CD8-positive, alpha-beta memory T cell (primary cell): Measurements from ENCODE around the gene SAV1. TPM values are rescaled to one million over a fixed set of nuclear protein-coding genes. Genes with fewer than 3 reads are reported as not detected.
"Not testable (repeated sequence)": the region's sequence is repeated elsewhere in the genome, so short reads cannot be mapped to it uniquely, and the experiment has no call there.

Source experiments
- CTCF ChIA-PET: fragments of 350-600 bp; sonication (Branson Sonifier 250); formaldehyde crosslinking; loops from one replicate; lab custom pipeline; 2021; ENCODE audit warnings: antibody characterized with exemption; lab: Charles Lee
- POLR2A ChIA-PET: fragments of 350-600 bp; sonication (Branson Sonifier 250); formaldehyde crosslinking; loops from one replicate; lab custom pipeline; 2021; ENCODE audit warnings: antibody characterized with exemption; lab: Charles Lee
- DNase-seq, 5 donors: peaks; one replicate each; pipeline versions ENCODE4 v3.0.0 to v3.0.0-alpha.2; 2020 to 2022; ENCODE audit warnings: mixed read lengths in 1 of 5
- H3K27ac ChIP-seq: one replicate; pipeline ENCODE4 v1.7.0; 2013; ENCODE audit warnings: low read depth, mild to moderate bottlenecking, low read length, moderate library complexity
- H3K27me3 ChIP-seq: 2 replicates; pipeline ENCODE4 v1.7.0; 2013; ENCODE audit warnings: low read length, mild to moderate bottlenecking; ENCODE audit not compliant: insufficient read depth, poor library complexity, severe bottlenecking
- H3K36me3 ChIP-seq: 2 replicates; pipeline ENCODE4 v1.7.0; 2013; ENCODE audit warnings: mild to moderate bottlenecking, low read length, moderate library complexity; ENCODE audit not compliant: insufficient read depth
- H3K4me1 ChIP-seq: 2 replicates; pipeline ENCODE4 v1.7.0; 2013; ENCODE audit warnings: mild to moderate bottlenecking, low read length, moderate library complexity; ENCODE audit not compliant: insufficient read depth
- H3K4me3 ChIP-seq: 2 replicates; pipeline ENCODE4 v1.7.0; 2013; ENCODE audit warnings: mild to moderate bottlenecking, low read length
- H3K9me3 ChIP-seq: 2 replicates; pipeline ENCODE4 v1.7.0; 2013; ENCODE audit warnings: mild to moderate bottlenecking, low read length
- H3K27ac Mint-ChIP-seq, 8 donors: one replicate each; pipeline ENCODE4 v1.8.0; 2020 to 2021; ENCODE audit warnings: mixed read lengths in 8 of 8, mild to moderate bottlenecking in 6 of 8, inconsistent platforms in 3 of 8, moderate library complexity in 3 of 8
- H3K27me3 Mint-ChIP-seq, 2 donors: one replicate each; pipeline ENCODE4 v1.8.0; 2020 to 2021; ENCODE audit warnings: mixed read lengths in 2 of 2, mild to moderate bottlenecking in 1 of 2, moderate library complexity in 1 of 2
- H3K36me3 Mint-ChIP-seq, 3 donors: one replicate each; pipeline ENCODE4 v1.8.0; 2020 to 2021; ENCODE audit warnings: mixed read lengths in 3 of 3, inconsistent platforms in 1 of 3, mild to moderate bottlenecking in 1 of 3
- H3K4me1 Mint-ChIP-seq, 3 donors: one replicate each; pipeline ENCODE4 v1.8.0; 2020 to 2021; ENCODE audit warnings: mixed read lengths in 3 of 3, inconsistent platforms in 1 of 3, mild to moderate bottlenecking in 1 of 3
- H3K4me3 Mint-ChIP-seq, 7 donors: one replicate each; pipeline ENCODE4 v1.8.0; 2020 to 2021; ENCODE audit warnings: mixed read lengths in 7 of 7, mild to moderate bottlenecking in 6 of 7, moderate library complexity in 4 of 7, inconsistent platforms in 2 of 7
- H3K9me3 Mint-ChIP-seq, 5 donors: one replicate each; pipeline ENCODE4 v1.8.0; 2020 to 2022; ENCODE audit warnings: mixed read lengths in 5 of 5, mild to moderate bottlenecking in 3 of 5, moderate library complexity in 2 of 5, inconsistent platforms in 1 of 5
- polyA plus RNA-seq: library from polyadenylated mRNA; unstranded; fragments of 300-500 nt; fragmentation: Illumina TruSeq; gene quantifications from one replicate; pipeline ENCODE4 v1.2.3, GENCODE V29; 2021
- total RNA-seq, 2 experiments: library from RNA; stranded (reverse); gene quantifications; one replicate each; pipeline ENCODE4 v1.2.3, GENCODE V29; 2021

The SAV1 gene
- total and polyA plus RNA-seq, 3 experiments from 2014 or later, result 12.9 to 13.9 (median 13.7) TPM

GRCh38 chr14:50670196-50670865 lies 2.2 kb upstream of the SAV1 start:
- ChIA-PET CTCF (no interaction called here), POLR2A (interaction anchor here (1.2 kb wide), 1 partner anchor 24 kb away, joined by 3 read pairs; no protein-coding TSS in a partner anchor)
- Histone ChIP-seq H3K27me3 (no peaks in the 10 kb centered on the region), H3K27ac (no peak overlapping the region), H3K4me3 (no peak overlapping the region), H3K4me1 (peaks cover 13% of the 10 kb centered on the region), H3K9me3 (no peaks in the 10 kb centered on the region), H3K36me3 (no peaks in the 10 kb centered on the region)
- H3K27ac Mint-ChIP-seq, result no peak overlapping the region
- no peaks in the 10 kb centered on the region for H3K9me3 Mint-ChIP-seq
- peaks cover 0 to 4% (median 0%) of the 10 kb centered on the region in 3 donors for H3K36me3 Mint-ChIP-seq
- no peaks in the 10 kb centered on the region for H3K27me3 Mint-ChIP-seq
- H3K4me3 Mint-ChIP-seq, result peak overlapping the region in 1 of 7 donors; percentile 50
- DNase-seq, result no peak
- peaks cover 14 to 16% (median 15%) of the 10 kb centered on the region in 3 donors for H3K4me1 Mint-ChIP-seq

GRCh38 chr14:50669441-50669986 lies 1.4 kb upstream of the SAV1 start:
- Mint-ChIP-seq H3K27me3 (no peaks in the 10 kb centered on the region), H3K4me1 (peaks cover 14 to 17% (median 16%) of the 10 kb centered on the region in 3 donors), H3K9me3 (no peaks in the 10 kb centered on the region), H3K27ac (no peak overlapping the region), H3K4me3 (no peak overlapping the region), H3K36me3 (peaks cover 0 to 7% (median 2%) of the 10 kb centered on the region in 3 donors)
- H3K4me1 ChIP-seq, result peaks cover 13% of the 10 kb centered on the region
- H3K9me3 ChIP-seq, result no peaks in the 10 kb centered on the region
- no peaks in the 10 kb centered on the region for H3K27me3 ChIP-seq
- ChIA-PET POLR2A (no interaction called here), CTCF (no interaction called here)
- H3K4me3 ChIP-seq, result no peak overlapping the region
- DNase-seq, result no peak
- no peaks in the 10 kb centered on the region for H3K36me3 ChIP-seq
- no peak overlapping the region for H3K27ac ChIP-seq

GRCh38 chr14:50668826-50669143 lies 679 bp upstream of the SAV1 start:
- POLR2A ChIA-PET, result no interaction called here
- no peaks in the 10 kb centered on the region for H3K9me3 Mint-ChIP-seq
- H3K4me3 ChIP-seq, result peak overlapping the region; percentile 71
- H3K4me1 ChIP-seq, result peaks cover 13% of the 10 kb centered on the region
- no peak for DNase-seq
- H3K27ac ChIP-seq, result no peak overlapping the region
- H3K36me3 Mint-ChIP-seq, result peaks cover 0 to 10% (median 3%) of the 10 kb centered on the region in 3 donors
- no peak overlapping the region for H3K4me3 Mint-ChIP-seq
- no peaks in the 10 kb centered on the region for H3K27me3 ChIP-seq
- H3K9me3 ChIP-seq, result no peaks in the 10 kb centered on the region
- no peak overlapping the region for H3K27ac Mint-ChIP-seq
- H3K27me3 Mint-ChIP-seq, result no peaks in the 10 kb centered on the region
- H3K36me3 ChIP-seq, result no peaks in the 10 kb centered on the region
- CTCF ChIA-PET, result no interaction called here
- peaks cover 14 to 19% (median 19%) of the 10 kb centered on the region in 3 donors for H3K4me1 Mint-ChIP-seq

- no peaks in the 10 kb centered on the region for H3K27me3 ChIP-seq
- peak in 3 of 5 donors; percentile 24 to 60 (median 48) for DNase-seq
- ChIA-PET CTCF (no interaction called here), POLR2A (no interaction called here)
- H3K4me3 ChIP-seq, result peak overlapping the region; percentile 33
- peaks cover 13% of the 10 kb centered on the region for H3K4me1 ChIP-seq
- H3K36me3 ChIP-seq, result no peaks in the 10 kb centered on the region
- Mint-ChIP-seq H3K27ac (peak overlapping the region; percentile 54 to 92 (median 86)), H3K27me3 (no peaks in the 10 kb centered on the region), H3K9me3 (no peaks in the 10 kb centered on the region), H3K4me1 (peaks cover 14 to 26% (median 26%) of the 10 kb centered on the region in 3 donors), H3K4me3 (no peak overlapping the region), H3K36me3 (peaks cover 0 to 15% (median 7%) of the 10 kb centered on the region in 3 donors)
- peak overlapping the region; percentile 34 for H3K27ac ChIP-seq
- H3K9me3 ChIP-seq, result no peaks in the 10 kb centered on the region
Measured at GRCh38 chr14:50667684-50667995, 466 bp downstream of the SAV1 start.

- peak in 4 of 5 donors; percentile 13 to 58 (median 52) for DNase-seq
Measured at GRCh38 chr14:50666772-50667683, 1.1 kb downstream of the SAV1 start.

GRCh38 chr14:50665300-50665699 lies 2.8 kb downstream of the SAV1 start:
- POLR2A ChIA-PET, CTCF ChIA-PET, DNase-seq, H3K27ac Mint-ChIP-seq, H3K9me3 ChIP-seq, H3K4me3 ChIP-seq, H3K27me3 Mint-ChIP-seq, H3K36me3 ChIP-seq, H3K27me3 ChIP-seq, H3K4me3 Mint-ChIP-seq, H3K9me3 Mint-ChIP-seq, H3K27ac ChIP-seq: not testable (repeated sequence)
- peaks cover 13% of the 10 kb centered on the region for H3K4me1 ChIP-seq
- Mint-ChIP-seq H3K36me3 (peaks cover 8 to 25% (median 12%) of the 10 kb centered on the region in 3 donors), H3K4me1 (peaks cover 14 to 35% (median 26%) of the 10 kb centered on the region in 3 donors)

More at GRCh38 chr14:50666772-50667683, 1.1 kb downstream of the SAV1 start:
- Mint-ChIP-seq H3K27me3 (no peaks in the 10 kb centered on the region), H3K9me3 (no peaks in the 10 kb centered on the region), H3K4me1 (peaks cover 14 to 26% (median 26%) of the 10 kb centered on the region in 3 donors), H3K27ac (peak overlapping the region; percentile 54 to 92 (median 86)), H3K36me3 (peaks cover 0 to 15% (median 7%) of the 10 kb centered on the region in 3 donors), H3K4me3 (no peak overlapping the region)
- Histone ChIP-seq H3K36me3 (no peaks in the 10 kb centered on the region), H3K9me3 (no peaks in the 10 kb centered on the region), H3K27me3 (no peaks in the 10 kb centered on the region), H3K27ac (peak overlapping the region; percentile 34), H3K4me1 (peaks cover 13% of the 10 kb centered on the region), H3K4me3 (peak overlapping the region; percentile 33)
- ChIA-PET POLR2A (interaction anchor here (0.6 to 0.7 kb wide), 2 partner anchors 119 to 540 kb away, joined by 3 to 7 read pairs; no protein-coding TSS in a partner anchor), CTCF (interaction anchor here (0.7 to 1.2 kb wide), 3 partner anchors 113 to 1329 kb away, joined by 3 to 6 read pairs (median 4); no protein-coding TSS in a partner anchor)

GRCh38 chr14:50664579-50664978 lies 3.5 kb downstream of the SAV1 start:
- H3K9me3 Mint-ChIP-seq, H3K4me3 Mint-ChIP-seq, POLR2A ChIA-PET, H3K27ac Mint-ChIP-seq, H3K36me3 ChIP-seq, H3K27me3 ChIP-seq, CTCF ChIA-PET, DNase-seq, H3K27ac ChIP-seq, H3K27me3 Mint-ChIP-seq, H3K9me3 ChIP-seq, H3K4me3 ChIP-seq: not testable (repeated sequence)
- Mint-ChIP-seq H3K36me3 (peaks cover 8 to 26% (median 12%) of the 10 kb centered on the region in 3 donors), H3K4me1 (peaks cover 14 to 38% (median 31%) of the 10 kb centered on the region in 3 donors)
- peaks cover 13% of the 10 kb centered on the region for H3K4me1 ChIP-seq
